ACHN (cell line): ENCODE data around the gene RSAD2.
"Not testable (repeated sequence)": the region's sequence is repeated elsewhere in the genome, so short reads cannot be mapped to it uniquely, and the experiment has no call there.

Source experiments
- DNase-seq: peaks from one replicate; pipeline ENCODE4 v3.0.0-alpha.2; 2015
- in situ Hi-C: cut with HindIII; loops from 2 replicates; pipeline ENCODE4 v1.10.0; 2017; ENCODE audit warnings: low sequenced_read_pairs, low pct_ligation_motif_present, low pct_unique_long_range_greater_than_20kb

Gene RSAD2

GRCh38 chr2:6858466-6859027 lies 19.0 kb upstream of the RSAD2 start:
- DNase-seq, in situ Hi-C loops: not testable (repeated sequence)

- DNase-seq: no peak
- in situ Hi-C loops: no loop called here
Observed at GRCh38 chr2:6860296-6860695, 17.3 kb upstream of the RSAD2 start.

- in situ Hi-C loops: no loop called here
- no peak for DNase-seq
Observed at GRCh38 chr2:6863792-6864191, 13.8 kb upstream of the RSAD2 start.

GRCh38 chr2:6864231-6864754 lies 13.3 kb upstream of the RSAD2 start:
- in situ Hi-C loops: no loop called here
- DNase-seq: no peak

- DNase-seq: no peak
- in situ Hi-C loops: no loop called here
Observed at GRCh38 chr2:6864923-6865345, 12.6 kb upstream of the RSAD2 start.

GRCh38 chr2:6865346-6866274 lies 12.0 kb upstream of the RSAD2 start, which contains the start of gene CMPK2:
Gene CMPK2, minus strand, starts transcription at chr2:6865907. Its CDS starts 211 bp downstream, at chr2:6865696.
- DNase-seq: peak; percentile 53
- in situ Hi-C loops: no loop called here

- in situ Hi-C loops: no loop called here
- DNase-seq: peak; percentile 39
Observed at GRCh38 chr2:6866275-6866671, 11.3 kb upstream of the RSAD2 start.

GRCh38 chr2:6866982-6867381 lies 10.6 kb upstream of the RSAD2 start:
- no peak for DNase-seq
- in situ Hi-C loops: no loop called here

- in situ Hi-C loops: no loop called here
- no peak for DNase-seq
Observed at GRCh38 chr2:6872394-6872793, 5.2 kb upstream of the RSAD2 start.

GRCh38 chr2:6874032-6874431 lies 3.5 kb upstream of the RSAD2 start:
- in situ Hi-C loops: no loop called here
- no peak for DNase-seq

GRCh38 chr2:6876309-6876708 lies 1.3 kb upstream of the RSAD2 start:
- DNase-seq: no peak
- in situ Hi-C loops: no loop called here

GRCh38 chr2:6878549-6878948 lies 972 bp downstream of the RSAD2 start:
- DNase-seq: no peak
- in situ Hi-C loops: no loop called here

GRCh38 chr2:6879011-6879410 lies 1.4 kb downstream of the RSAD2 start:
- in situ Hi-C loops: no loop called here

GRCh38 chr2:6880200-6880733 lies 2.7 kb downstream of the RSAD2 start:
- in situ Hi-C loops: no loop called here
- DNase-seq: no peak

More at GRCh38 chr2:6879011-6879410, 1.4 kb downstream of the RSAD2 start:
- DNase-seq: no peak

GRCh38 chr2:6881046-6881445 lies 3.5 kb downstream of the RSAD2 start:
- in situ Hi-C loops: no loop called here
- no peak for DNase-seq

- in situ Hi-C loops: no loop called here
- no peak for DNase-seq
Observed at GRCh38 chr2:6881516-6881915, 3.9 kb downstream of the RSAD2 start.

- in situ Hi-C loops: no loop called here
- no peak for DNase-seq
Observed at GRCh38 chr2:6883448-6884122, 6.0 kb downstream of the RSAD2 start.

GRCh38 chr2:6885551-6885950 lies 8.0 kb downstream of the RSAD2 start:
- in situ Hi-C loops: no loop called here
- DNase-seq: no peak

- no peak for DNase-seq
- in situ Hi-C loops: no loop called here
Observed at GRCh38 chr2:6885968-6886367, 8.4 kb downstream of the RSAD2 start.
